OCI-LY3 (cell line): ENCODE data around the gene GRIFIN.

Experiments used
- H2AFZ ChIP-seq: fragments of 200-600, 300-600 bp; shearing (Covaris generic); 2 replicates; pipeline ENCODE4 v1.6.0; 2014; ENCODE audit warnings: antibody characterized with exemption, low read depth, low read length
- H3K27ac ChIP-seq: fragments of 200-600, 300-600 bp; sonication (generic); 2 replicates; pipeline ENCODE4 v1.5.1; 2014; ENCODE audit warnings: mild to moderate bottlenecking, low read length, moderate library complexity, mixed read lengths
- H3K27me3 ChIP-seq: fragments of 200-600, 300-600 bp; sonication (generic); 2 replicates; pipeline ENCODE4 v1.6.1; 2014; ENCODE audit warnings: low read depth, low read length, mixed read lengths
- H3K36me3 ChIP-seq: fragments of 200-600, 300-600 bp; sonication (generic); replicated peaks from 2 replicates; pipeline ENCODE3; 2014; ENCODE audit warnings: low read depth, low read length, mixed read lengths
- H3K4me1 ChIP-seq: fragments of 300-600, 200-600 bp; sonication (generic); 2 replicates; pipeline ENCODE4 v1.6.1; 2014; ENCODE audit warnings: low read length, mixed read lengths
- H3K4me2 ChIP-seq: fragments of 200-600, 300-600 bp; sonication (generic); 2 replicates; pipeline ENCODE4 v1.6.1; 2014; ENCODE audit warnings: low read length, mixed read lengths
- H3K4me3 ChIP-seq: fragments of 300-600, 200-600 bp; sonication (generic); 2 replicates; pipeline ENCODE4 v1.5.1; 2014; ENCODE audit warnings: antibody characterized with exemption, mild to moderate bottlenecking, low read length, moderate library complexity
- H3K79me2 ChIP-seq: fragments of 300-600, 200-600 bp; shearing (Covaris generic); 2 replicates; pipeline ENCODE4 v1.6.1; 2014; ENCODE audit warnings: mild to moderate bottlenecking, low read length, mixed read lengths
- H3K9ac ChIP-seq: fragments of 300-600, 200-600 bp; shearing (Covaris generic); 2 replicates; pipeline ENCODE4 v1.6.0; 2014; ENCODE audit warnings: mild to moderate bottlenecking, low read length, moderate library complexity
- H3K9me3 ChIP-seq: fragments of 200-600, 300-600 bp; shearing (Covaris generic); 2 replicates; pipeline ENCODE4 v1.6.1; 2014; ENCODE audit warnings: low read length, mixed read lengths; ENCODE audit not compliant: insufficient read depth
- H4K20me1 ChIP-seq: fragments of 200-600, 300-600 bp; sonication (generic); 2 replicates; pipeline ENCODE4 v1.6.1; 2016; ENCODE audit warnings: low read length, mixed read lengths; ENCODE audit not compliant: insufficient read depth
- CTCF ChIP-seq: fragments of 200-600, 300-600 bp; sonication (generic); IDR thresholded peaks from 2 replicates; pipeline ENCODE4 v1.5.1; 2014; ENCODE audit warnings: antibody characterized with exemption, low read length, low read depth
- EZH2phosphoT487 ChIP-seq: fragments of 200-600 bp; shearing (Covaris generic); IDR thresholded peaks from 2 replicates; pipeline ENCODE4 v1.6.1; 2018; ENCODE audit warnings: antibody characterized with exemption, mixed run types, low read depth

Gene GRIFIN

GRCh38 chr7:2517678-2518507 lies 41.7 kb upstream of the GRIFIN start:
- Histone ChIP-seq H3K36me3 (peaks cover 11% of the 10 kb centered on the region), H3K4me2 (peak overlapping the region; percentile 99), H3K27me3 (no peaks in the 10 kb centered on the region), H3K9ac (peak overlapping the region; percentile 89; the same call in 1 of the 2 replicates), H3K4me3 (peak overlapping the region; percentile 87), H3K9me3 (no peaks in the 10 kb centered on the region), H4K20me1 (peaks cover 13% of the 10 kb centered on the region), H3K4me1 (peaks cover 29% of the 10 kb centered on the region), H3K79me2 (peaks cover 32% of the 10 kb centered on the region), H3K27ac (no peak overlapping the region), H2AFZ (no peak overlapping the region)
- TF ChIP-seq CTCF: peak; percentile 5; the same call in 1 of the 2 replicates
- no peak for TF ChIP-seq EZH2phosphoT487

- no peak overlapping the region for H3K4me3 ChIP-seq
- peaks cover 6% of the 10 kb centered on the region for H3K36me3 ChIP-seq
- no peaks in the 10 kb centered on the region for H3K9me3 ChIP-seq
- no peak overlapping the region for H3K27ac ChIP-seq
- peaks cover 29% of the 10 kb centered on the region for H3K4me1 ChIP-seq
- peaks cover 8% of the 10 kb centered on the region; the same call in 1 of the 2 replicates for H4K20me1 ChIP-seq
- TF ChIP-seq CTCF: no peak
- peaks cover 24% of the 10 kb centered on the region for H3K79me2 ChIP-seq
- no peak overlapping the region for H2AFZ ChIP-seq
- H3K4me2 ChIP-seq: no peak overlapping the region
- no peak overlapping the region for H3K9ac ChIP-seq
- H3K27me3 ChIP-seq: no peaks in the 10 kb centered on the region
Observed at GRCh38 chr7:2517026-2517425, 40.8 kb upstream of the GRIFIN start.

- TF ChIP-seq CTCF: no peak
- no peak for TF ChIP-seq EZH2phosphoT487
- no peak overlapping the region for H3K9ac ChIP-seq
- H3K9me3 ChIP-seq: no peaks in the 10 kb centered on the region
- H4K20me1 ChIP-seq: peaks cover 8% of the 10 kb centered on the region; the same call in 1 of the 2 replicates
- H3K36me3 ChIP-seq: no peaks in the 10 kb centered on the region
- H3K4me3 ChIP-seq: no peak overlapping the region
- H3K4me1 ChIP-seq: peaks cover 37% of the 10 kb centered on the region
- peaks cover 15% of the 10 kb centered on the region for H3K79me2 ChIP-seq
- H2AFZ ChIP-seq: no peak overlapping the region
- no peak overlapping the region for H3K4me2 ChIP-seq
- H3K27me3 ChIP-seq: no peaks in the 10 kb centered on the region
- H3K27ac ChIP-seq: no peak overlapping the region
Observed at GRCh38 chr7:2516194-2516555, 40.0 kb upstream of the GRIFIN start.

GRCh38 chr7:2515424-2516193 lies 39.4 kb upstream of the GRIFIN start:
- H3K27ac ChIP-seq: no peak overlapping the region
- no peak overlapping the region for H3K4me2 ChIP-seq
- no peaks in the 10 kb centered on the region for H3K27me3 ChIP-seq
- no peak overlapping the region for H3K9ac ChIP-seq
- H4K20me1 ChIP-seq: peaks cover 5% of the 10 kb centered on the region; the same call in 1 of the 2 replicates
- no peaks in the 10 kb centered on the region for H3K9me3 ChIP-seq
- H3K79me2 ChIP-seq: peaks cover 10% of the 10 kb centered on the region
- no peak overlapping the region for H3K4me3 ChIP-seq
- no peak overlapping the region for H2AFZ ChIP-seq
- H3K36me3 ChIP-seq: no peaks in the 10 kb centered on the region
- no peak for TF ChIP-seq CTCF
- no peak for TF ChIP-seq EZH2phosphoT487
- peaks cover 43% of the 10 kb centered on the region for H3K4me1 ChIP-seq
